GM21526 (cell line): ENCODE results near the gene FBXO34.

ENCODE experiments used
- ATAC-seq: cut with Tn5 transposase; IDR thresholded peaks from one replicate; pipeline ENCODE4 v1.9.1; 2021; ENCODE audit warnings: moderate library complexity; ENCODE audit not compliant: unreplicated experiment, low FRiP score

FBXO34 gene, protein sequence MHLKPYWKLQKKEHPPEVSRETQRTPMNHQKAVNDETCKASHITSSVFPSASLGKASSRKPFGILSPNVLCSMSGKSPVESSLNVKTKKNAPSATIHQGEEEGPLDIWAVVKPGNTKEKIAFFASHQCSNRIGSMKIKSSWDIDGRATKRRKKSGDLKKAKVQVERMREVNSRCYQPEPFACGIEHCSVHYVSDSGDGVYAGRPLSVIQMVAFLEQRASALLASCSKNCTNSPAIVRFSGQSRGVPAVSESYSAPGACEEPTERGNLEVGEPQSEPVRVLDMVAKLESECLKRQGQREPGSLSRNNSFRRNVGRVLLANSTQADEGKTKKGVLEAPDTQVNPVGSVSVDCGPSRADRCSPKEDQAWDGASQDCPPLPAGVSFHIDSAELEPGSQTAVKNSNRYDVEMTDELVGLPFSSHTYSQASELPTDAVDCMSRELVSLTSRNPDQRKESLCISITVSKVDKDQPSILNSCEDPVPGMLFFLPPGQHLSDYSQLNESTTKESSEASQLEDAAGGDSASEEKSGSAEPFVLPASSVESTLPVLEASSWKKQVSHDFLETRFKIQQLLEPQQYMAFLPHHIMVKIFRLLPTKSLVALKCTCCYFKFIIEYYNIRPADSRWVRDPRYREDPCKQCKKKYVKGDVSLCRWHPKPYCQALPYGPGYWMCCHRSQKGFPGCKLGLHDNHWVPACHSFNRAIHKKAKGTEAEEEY

GRCh38 chr14:55270832-55271571 lies at the start of gene FBXO34:
TSS of gene FBXO34 (plus strand) at chr14:55271421. CDS start at chr14:55350391, 78,970 bp downstream.
- ATAC-seq, result peak; percentile 81

DNA sequence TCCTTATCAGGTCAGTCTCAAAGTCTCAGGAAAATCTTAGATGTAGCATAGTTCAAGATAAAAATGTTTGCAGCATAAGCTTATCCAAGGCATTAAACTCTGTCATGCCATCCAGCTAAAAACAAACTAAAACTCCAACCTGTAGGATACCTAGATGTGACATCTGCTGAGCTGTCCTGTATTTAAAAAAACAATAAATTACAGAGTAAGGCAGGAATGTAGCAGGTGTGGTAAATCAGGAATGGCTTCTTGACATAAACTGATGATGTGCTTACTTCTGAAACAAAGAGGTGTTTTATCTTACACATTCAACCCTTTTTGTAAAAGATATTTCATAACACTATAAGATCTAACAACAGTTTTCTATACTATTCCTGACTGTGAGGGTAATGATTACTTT lies 49.3 kb upstream of the FBXO34 start:
- ATAC-seq, result no peak

GRCh38 chr14:55223364-55223763 lies 47.9 kb upstream of the FBXO34 start:
- ATAC-seq, result no peak

GRCh38 chr14:55228261-55228660 lies 43.0 kb upstream of the FBXO34 start:
- ATAC-seq, result no peak

- no peak for ATAC-seq
Observed at GRCh38 chr14:55233591-55233990, 37.6 kb upstream of the FBXO34 start.

DNA sequence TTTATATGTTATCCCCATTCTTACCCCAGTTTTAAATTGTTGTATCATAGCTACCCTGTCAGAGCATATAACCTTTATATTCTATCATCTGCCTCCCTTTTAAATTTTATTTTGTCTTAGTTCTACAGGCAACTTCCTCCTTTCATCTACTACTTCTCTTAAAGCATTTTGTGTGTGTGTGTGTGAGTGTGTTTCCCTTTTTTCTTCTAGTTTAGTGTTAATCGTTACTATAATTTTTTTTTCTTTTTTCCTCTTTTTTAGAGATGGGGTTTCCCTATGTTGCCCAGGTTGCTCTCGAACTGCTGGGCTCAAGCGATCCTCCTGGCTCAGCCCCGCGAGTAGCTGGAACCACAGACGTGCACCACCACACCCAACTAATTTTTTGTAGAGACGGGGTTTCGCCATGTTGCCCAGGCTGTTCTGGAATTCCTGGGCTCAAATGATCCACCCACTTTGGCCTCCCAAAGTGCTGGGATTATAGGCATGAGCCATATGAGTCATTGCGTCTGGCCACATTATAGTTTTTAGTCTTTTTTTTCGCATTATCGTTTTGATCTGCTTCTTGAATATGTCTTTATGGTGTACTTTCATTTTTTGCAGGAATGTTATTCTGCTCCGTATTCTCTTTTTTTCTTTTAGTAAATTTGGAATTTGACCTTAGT lies 33.1 kb upstream of the FBXO34 start:
- ATAC-seq, result no peak

- no peak for ATAC-seq
Observed at GRCh38 chr14:55239320-55239719, 31.9 kb upstream of the FBXO34 start.

GRCh38 chr14:55240526-55241178 lies 30.6 kb upstream of the FBXO34 start:
- no peak for ATAC-seq

DNA sequence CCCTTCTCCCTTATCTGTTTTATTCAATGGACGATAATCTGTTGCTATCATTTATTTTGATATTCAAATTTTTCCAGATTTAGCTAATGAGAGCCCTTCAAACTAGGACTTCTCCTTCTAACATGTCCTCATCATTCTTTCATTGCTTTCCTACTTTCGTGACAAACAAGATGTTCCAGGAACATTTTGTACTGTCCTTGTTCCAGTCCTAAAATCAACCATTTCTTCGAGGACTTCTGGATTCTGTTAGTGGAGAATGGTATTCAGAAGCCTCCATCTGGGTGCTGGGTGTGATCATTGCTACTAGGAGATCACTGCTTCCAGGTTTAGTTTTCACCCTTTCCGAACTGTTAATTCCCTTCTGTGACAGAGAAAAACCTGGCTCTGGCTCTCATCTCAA lies 29.5 kb upstream of the FBXO34 start:
- ATAC-seq, result no peak

GRCh38 chr14:55243386-55243785 lies 27.8 kb upstream of the FBXO34 start:
- ATAC-seq, result no peak

DNA sequence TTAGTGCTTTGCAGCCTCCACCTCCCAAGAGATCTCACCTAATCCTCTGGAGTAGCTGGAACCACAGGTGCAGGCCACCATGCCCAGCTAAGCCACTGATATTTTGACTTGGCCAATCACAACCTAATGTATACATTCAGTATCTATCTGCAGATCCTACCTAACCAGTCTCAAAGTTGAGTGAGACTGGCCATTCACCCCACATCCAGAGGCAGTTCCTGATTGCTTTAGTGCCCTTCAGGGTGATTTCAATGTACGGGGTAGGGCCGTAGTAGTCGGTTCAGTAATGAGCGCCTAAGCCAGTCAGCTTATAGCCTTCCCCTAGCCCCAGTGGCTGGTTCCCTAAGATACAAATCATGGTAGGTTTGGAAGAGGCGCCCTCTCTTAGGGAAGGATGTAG lies 27.4 kb upstream of the FBXO34 start:
- ATAC-seq, result no peak

- no peak for ATAC-seq
Observed at GRCh38 chr14:55245657-55246268, 25.5 kb upstream of the FBXO34 start.

- no peak for ATAC-seq
Observed at GRCh38 chr14:55248411-55248810, 22.8 kb upstream of the FBXO34 start.

- no peak for ATAC-seq
Observed at GRCh38 chr14:55249423-55249822, 21.8 kb upstream of the FBXO34 start.

- ATAC-seq, result no peak
Observed at GRCh38 chr14:55253276-55253675, 17.9 kb upstream of the FBXO34 start.

- ATAC-seq, result no peak
Observed at GRCh38 chr14:55254581-55254980, 16.6 kb upstream of the FBXO34 start.

DNA sequence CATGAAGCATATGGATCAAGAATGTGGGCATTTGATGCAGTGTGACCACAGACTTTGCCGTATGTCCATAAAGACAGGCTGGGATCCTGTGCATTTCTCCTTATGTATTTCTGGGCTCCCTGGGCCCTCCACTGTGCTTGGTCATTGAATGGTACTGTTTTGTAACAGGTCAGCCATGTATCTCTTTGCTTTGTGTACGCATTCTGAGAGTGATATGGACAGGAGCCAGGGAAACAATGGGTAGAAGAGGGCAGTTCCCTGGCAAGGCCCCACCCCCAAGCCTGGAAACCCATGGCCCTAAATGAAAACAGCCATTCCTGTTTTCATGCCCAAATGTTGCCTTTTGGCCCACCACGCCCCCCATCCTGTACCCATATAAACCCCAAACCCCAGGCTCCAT lies 15.2 kb upstream of the FBXO34 start:
- no peak for ATAC-seq

DNA sequence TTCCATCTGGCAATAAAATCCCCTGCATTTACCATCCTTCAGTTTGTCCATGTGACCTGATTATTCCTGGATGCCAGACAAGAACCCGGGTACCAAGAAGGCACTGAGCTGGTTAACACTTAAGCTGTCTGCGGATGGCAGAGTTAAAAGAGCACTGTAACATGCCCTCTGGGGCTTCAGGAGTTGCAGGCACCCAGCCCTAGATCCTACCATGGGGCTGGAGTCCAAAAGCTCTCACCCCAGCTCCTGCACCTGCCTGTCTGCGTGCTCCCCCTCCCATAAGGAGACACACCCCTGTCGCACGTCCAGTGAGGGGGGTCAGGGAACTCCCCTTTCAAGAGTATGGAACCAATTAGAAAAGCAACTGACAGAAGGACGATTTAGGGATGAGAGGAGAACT lies 14.6 kb upstream of the FBXO34 start:
- no peak for ATAC-seq

DNA sequence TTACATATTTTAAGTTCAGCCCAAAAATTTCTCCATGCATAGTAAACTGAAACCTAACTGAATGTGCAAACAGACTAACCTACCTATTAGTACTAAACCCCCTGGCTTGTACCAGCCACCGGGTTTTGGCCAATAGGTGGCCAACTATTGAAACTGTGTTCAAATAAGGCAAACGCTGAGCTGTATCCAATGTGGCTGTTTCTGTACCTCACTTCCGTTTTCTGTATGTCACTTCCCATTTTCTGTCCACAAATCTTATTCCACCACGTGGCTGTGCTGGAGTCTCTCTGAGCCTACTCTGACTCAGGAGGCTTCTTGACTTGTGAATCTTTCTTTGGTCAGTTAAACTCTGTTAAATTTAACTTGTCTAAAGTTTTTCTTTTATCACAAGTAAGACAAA lies 6.0 kb upstream of the FBXO34 start:
- ATAC-seq, result no peak

DNA sequence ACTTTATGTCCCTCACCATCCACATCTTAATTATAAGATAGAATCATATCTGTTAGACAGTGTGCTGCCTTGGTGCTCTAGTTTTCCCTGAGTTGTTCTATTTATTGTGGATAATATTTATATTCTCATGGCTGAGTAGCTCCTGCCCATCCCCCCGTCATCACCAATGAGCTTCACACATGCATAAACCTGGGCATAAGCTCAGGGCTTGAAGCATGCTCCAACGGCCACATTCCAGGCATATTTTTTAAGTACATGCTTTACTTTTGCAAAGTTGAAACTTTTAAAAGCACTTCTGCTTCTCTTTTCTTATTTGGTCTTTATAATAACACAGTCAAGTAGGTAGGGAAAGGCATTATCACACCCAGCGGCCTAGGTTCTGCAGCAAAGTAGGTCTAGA lies 3.4 kb upstream of the FBXO34 start:
- ATAC-seq, result no peak
